Stimulated activated CD8-positive, alpha-beta memory T cell treated with anti-CD3 and anti-CD28 coated beads, Interleukin-12 subunit alpha, Interleukin-12 subunit beta, amount 100 ng/mL, for 24 hours (primary cell): ENCODE results near the gene PRPH.
A peak's percentile ranks its signal among the peaks of the same experiment; 100 is the strongest.

Experiments used
- DNase-seq: peaks from one replicate; pipeline ENCODE4 v3.0.0-alpha.2; 2020; ENCODE audit errors: extremely low read depth

Gene PRPH

GRCh38 chr12:49346659-49347310 is 51.8 kb downstream of the PRPH start, which contains the start of gene DNAJC22:
Gene DNAJC22, plus strand, starts transcription at chr12:49346888. Its CDS starts 1,985 bp downstream, at chr12:49348873.
- DNase-seq = no peak

GRCh38 chr12:49347311-49348193 is 52.6 kb downstream of the PRPH start:
- DNase-seq = peak; percentile 54
